Gastroesophageal sphincter (tissue), 4 donors: ENCODE data around the gene PPP1R3G. TPM values are rescaled to one million over a fixed set of nuclear protein-coding genes. Genes with fewer than 3 reads are reported as not detected.

Source experiments
- ATAC-seq: fragments of 150-250 bp; one replicate; pipeline ENCODE4 v1.9.1; 2016; ENCODE audit warnings: mild to moderate bottlenecking, moderate library complexity
- H3K27ac ChIP-seq, 4 donors: fragments of 200-600 bp; sonication (generic) in 3 of 4; 1 replicate in 3 of 4; 2 replicates in 1 of 4; pipeline ENCODE4 v1.5.1; 2016 to 2019
- H3K27me3 ChIP-seq: fragments of 200-600 bp; sonication (generic); one replicate; pipeline ENCODE4 v1.5.1; 2019
- H3K36me3 ChIP-seq, 2 donors: fragments of 200-600 bp; sonication (generic); one replicate each; pipeline ENCODE4 v1.5.1; 2019; ENCODE audit warnings: control low read depth in 1 of 2
- H3K4me1 ChIP-seq, 3 donors: fragments of 200-600 bp; sonication (generic); 1 replicate in 2 of 3; 2 replicates in 1 of 3; pipeline ENCODE4 v1.5.1; 2016 to 2019; ENCODE audit warnings: control low read depth in 2 of 3
- H3K4me3 ChIP-seq, 2 donors: fragments of 200-600 bp; sonication (generic); one replicate each; pipeline ENCODE4 v1.5.1; 2019; ENCODE audit warnings: mild to moderate bottlenecking in 1 of 2, moderate library complexity in 1 of 2
- H3K9me3 ChIP-seq, 3 donors: fragments of 200-600 bp; sonication (generic); one replicate each; pipeline ENCODE4 v1.5.1; 2017 to 2019; ENCODE audit warnings: control low read depth in 2 of 3
- CTCF ChIP-seq, 4 experiments: fragments of 200-600 bp in 2 of 4; fragments of 450-650 bp in 2 of 4; sonication (generic) in 1 of 4; IDR thresholded peaks; one replicate each; pipeline ENCODE4 v1.5.1; 2017 to 2019; ENCODE audit warnings: antibody characterized with exemption in 4 of 4, mild to moderate bottlenecking in 2 of 4, moderate library complexity in 2 of 4
- EP300 ChIP-seq: sonication (generic); formaldehyde crosslinking; IDR thresholded peaks from one replicate; pipeline ENCODE4 v1.6.1; 2017; ENCODE audit warnings: antibody characterized with exemption, mild to moderate bottlenecking
- POLR2A ChIP-seq, 2 donors: fragments of 450-650 bp; IDR thresholded peaks; one replicate each; pipeline ENCODE4 v1.6.1; 2017; ENCODE audit warnings: antibody characterized with exemption in 2 of 2, mild to moderate bottlenecking in 2 of 2, moderate library complexity in 1 of 2
- POLR2AphosphoS5 ChIP-seq: sonication (generic); formaldehyde crosslinking; IDR thresholded peaks from one replicate; pipeline ENCODE4 v1.6.1; 2017; ENCODE audit warnings: antibody characterized with exemption
- WGBS, 2 donors: methylation state at CpG; one replicate each; pipeline ENCODE4 v1.1.5; 2018; ENCODE audit warnings: low coverage in 1 of 2; 5-methylcytosine and 5-hydroxymethylcytosine counted together
- total RNA-seq, 4 donors: library from RNA; depleted of rRNA; stranded (reverse); fragments of >200 nt; gene quantifications; one replicate each; pipeline ENCODE4 v1.1.0, GENCODE V29; 2016

Gene PPP1R3G
- total RNA-seq, 4 donors from 2014 or later, result 2.2 to 11.8 (median 5.7) TPM

DNA sequence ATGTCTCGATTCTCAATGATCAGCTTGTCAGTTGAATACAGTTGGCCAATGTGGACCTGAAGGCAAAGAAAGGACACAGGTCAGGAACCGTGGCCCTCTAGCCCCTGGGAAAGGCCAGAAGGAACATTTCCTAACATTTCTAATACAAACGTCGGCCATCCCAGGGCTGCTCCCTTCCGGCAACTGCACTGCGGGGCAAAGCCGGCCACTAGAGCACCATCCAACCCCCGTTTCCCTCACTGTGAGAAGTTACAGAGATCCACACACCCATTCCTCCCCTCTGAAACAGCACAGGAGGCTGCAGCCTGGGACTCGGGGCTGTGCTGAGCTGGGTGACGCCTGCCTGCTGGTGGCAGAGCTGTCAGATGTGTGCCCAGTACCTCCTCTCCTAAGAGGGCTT, 24.3 kb downstream of the PPP1R3G start:
- H3K4me3 ChIP-seq, result no peak overlapping the region

GRCh38 chr6:5110246-5110645, 25.1 kb downstream of the PPP1R3G start:
- 62 to 86% methylated on average over 3 to 15 of the region's 16 CpGs for WGBS, 2 donors
- Histone ChIP-seq H3K36me3 (peaks cover 0 to 36% of the 10 kb centered on the region in 2 donors), H3K4me3 (no peak overlapping the region), H3K27me3 (no peaks in the 10 kb centered on the region), H3K9me3 (no peaks in the 10 kb centered on the region), H3K4me1 (no peaks in the 10 kb centered on the region), H3K27ac (no peak overlapping the region)
- no peak for ATAC-seq
- TF ChIP-seq EP300 (no peak), CTCF (IDR thresholded peaks at IDR 0.05) (no peak), POLR2AphosphoS5 (no peak), POLR2A (IDR thresholded peaks at IDR 0.05) (no peak)

More for the DNA sequence above, 24.3 kb downstream of the PPP1R3G start:
- no peak for ATAC-seq
- Histone ChIP-seq H3K27me3 (no peaks in the 10 kb centered on the region), H3K4me1 (no peaks in the 10 kb centered on the region), H3K9me3 (no peaks in the 10 kb centered on the region), H3K36me3 (peaks cover 0 to 36% of the 10 kb centered on the region in 2 donors), H3K27ac (no peak overlapping the region)
- TF ChIP-seq POLR2AphosphoS5 (no peak), EP300 (no peak), POLR2A (IDR thresholded peaks at IDR 0.05) (no peak), CTCF (IDR thresholded peaks at IDR 0.05) (no peak)
- WGBS, 2 donors, result 83 to 84% methylated on average over 1 to 7 of the region's 10 CpGs

- 80% methylated on average over 4 of the region's 7 CpGs; no CpG with 5 or more reads in 1 of the 2 donors for WGBS, 2 donors
- no peak for ATAC-seq
- no peak overlapping the region for H3K4me3 ChIP-seq
Measured at GRCh38 chr6:5111626-5112025, 26.5 kb downstream of the PPP1R3G start.

GRCh38 chr6:5112066-5112799, 27.1 kb downstream of the PPP1R3G start:
- no peaks in the 10 kb centered on the region for H3K27me3 ChIP-seq
- peaks cover 0 to 33% of the 10 kb centered on the region in 2 donors for H3K36me3 ChIP-seq
- H3K27ac ChIP-seq, result no peak overlapping the region
- ATAC-seq, result no peak
- whole genome bisulfite sequencing, 2 donors, result 35 to 40% methylated on average over 1 to 2 of the region's 17 CpGs
- no peaks in the 10 kb centered on the region for H3K4me1 ChIP-seq
- no peak overlapping the region for H3K4me3 ChIP-seq
- TF ChIP-seq EP300, result no peak
- no peak for TF ChIP-seq POLR2AphosphoS5
- no peak for TF ChIP-seq POLR2A (IDR thresholded peaks at IDR 0.05)
- no peak for TF ChIP-seq CTCF (IDR thresholded peaks at IDR 0.05)
- H3K9me3 ChIP-seq, result no peaks in the 10 kb centered on the region

More at GRCh38 chr6:5111626-5112025, 26.5 kb downstream of the PPP1R3G start:
- TF ChIP-seq POLR2AphosphoS5 (no peak), CTCF (IDR thresholded peaks at IDR 0.05) (no peak), POLR2A (IDR thresholded peaks at IDR 0.05) (no peak), EP300 (no peak)
- Histone ChIP-seq H3K27ac (no peak overlapping the region), H3K9me3 (no peaks in the 10 kb centered on the region), H3K36me3 (peaks cover 0 to 36% of the 10 kb centered on the region in 2 donors), H3K27me3 (no peaks in the 10 kb centered on the region), H3K4me1 (no peaks in the 10 kb centered on the region)

- WGBS, 2 donors, result 90 to 97% methylated on average over 7 to 12 of the region's 13 CpGs
- no peak for TF ChIP-seq POLR2A (IDR thresholded peaks at IDR 0.05)
- TF ChIP-seq EP300, result no peak
- no peak for TF ChIP-seq CTCF (IDR thresholded peaks at IDR 0.05)
- no peak for TF ChIP-seq POLR2AphosphoS5
- Histone ChIP-seq H3K4me1 (no peaks in the 10 kb centered on the region), H3K36me3 (peaks cover 0 to 27% of the 10 kb centered on the region in 2 donors), H3K4me3 (no peak overlapping the region), H3K9me3 (no peaks in the 10 kb centered on the region), H3K27me3 (no peaks in the 10 kb centered on the region), H3K27ac (no peak overlapping the region)
- no peak for ATAC-seq
Measured at GRCh38 chr6:5113096-5113495, 28.0 kb downstream of the PPP1R3G start.
